GM19035 (cell line): ENCODE results near the gene PPM1B.
"Not testable (repeated sequence)": the region's sequence is repeated elsewhere in the genome, so short reads cannot be mapped to it uniquely, and the experiment has no call there.

Source experiments
- ATAC-seq: cut with Tn5 transposase; IDR thresholded peaks from one replicate; pipeline ENCODE4 v1.9.1; 2021; ENCODE audit not compliant: unreplicated experiment

The PPM1B gene

DNA sequence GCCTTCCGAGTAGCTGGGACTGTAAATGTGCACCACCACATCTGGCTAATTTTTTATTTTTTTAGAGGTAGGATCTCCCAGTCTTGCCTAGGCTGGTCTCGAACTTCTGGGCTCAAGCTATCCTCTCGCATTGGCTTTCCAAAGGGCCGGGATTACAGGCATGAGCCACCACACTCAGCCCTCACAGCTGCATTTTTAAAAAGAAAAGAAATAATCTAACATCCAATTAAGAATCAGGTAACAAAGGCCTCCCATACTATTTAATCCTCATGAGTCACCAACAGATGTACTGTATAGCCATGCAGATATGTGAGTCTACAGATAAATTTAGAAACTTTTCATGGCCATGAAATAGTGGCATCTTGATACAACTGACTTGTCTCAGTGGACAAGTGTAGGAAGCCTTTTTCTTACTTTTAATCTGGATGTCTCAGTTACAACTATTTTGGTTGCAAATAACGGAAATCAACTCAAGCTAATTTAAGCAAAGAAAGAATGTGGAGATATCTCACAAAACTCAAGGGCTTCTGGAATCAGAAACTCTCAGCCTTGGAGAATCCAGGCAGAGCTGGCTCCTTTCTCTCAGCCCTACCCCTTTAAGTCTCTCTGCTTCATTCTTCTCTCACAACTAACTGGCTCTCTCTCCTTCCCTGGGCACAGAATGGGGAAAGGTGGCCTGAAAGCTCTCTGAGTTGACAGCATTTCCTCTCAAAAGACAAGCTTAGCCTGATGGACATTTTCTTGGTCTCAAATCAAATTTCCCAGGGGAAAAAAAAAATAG is 12.8 kb upstream of the PPM1B start:
- ATAC-seq = no peak

GRCh38 chr2:44163777-44164176 is 4.9 kb upstream of the PPM1B start:
- ATAC-seq = no peak

GRCh38 chr2:44164617-44165016 is 4.1 kb upstream of the PPM1B start:
- ATAC-seq = no peak

GRCh38 chr2:44166096-44166495 is 2.6 kb upstream of the PPM1B start:
- ATAC-seq = no peak

DNA sequence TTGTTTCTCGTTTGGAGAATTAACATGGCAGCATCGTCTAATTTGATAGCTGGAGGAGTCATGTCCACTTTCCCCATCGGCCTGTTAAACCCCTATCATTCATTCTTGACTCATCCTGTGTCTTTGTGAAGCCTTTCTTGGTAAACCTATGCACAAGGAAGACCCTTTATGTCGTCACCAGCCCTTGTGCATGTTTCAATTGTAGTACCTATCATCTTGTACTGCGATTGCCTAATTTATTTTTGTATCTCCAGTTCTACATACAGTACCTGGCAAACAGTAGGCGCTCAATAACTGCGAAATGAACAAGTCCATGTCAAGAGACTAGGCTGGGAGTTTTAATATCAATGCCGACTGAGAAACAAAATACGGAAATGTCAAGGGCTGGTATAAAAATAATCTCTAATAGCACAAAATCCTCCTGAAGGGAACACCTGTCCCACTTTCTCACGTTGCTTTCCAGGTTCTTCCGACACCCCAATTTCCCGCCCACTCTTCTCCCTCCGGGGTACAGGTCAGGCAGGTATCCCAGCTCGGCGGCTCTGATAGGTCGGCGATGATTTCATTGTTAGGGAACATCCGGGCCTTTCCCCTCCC is 1.3 kb upstream of the PPM1B start:
- ATAC-seq = no peak

GRCh38 chr2:44167908-44168680 is 581 bp upstream of the PPM1B start:
- peak; percentile 84 for ATAC-seq

DNA sequence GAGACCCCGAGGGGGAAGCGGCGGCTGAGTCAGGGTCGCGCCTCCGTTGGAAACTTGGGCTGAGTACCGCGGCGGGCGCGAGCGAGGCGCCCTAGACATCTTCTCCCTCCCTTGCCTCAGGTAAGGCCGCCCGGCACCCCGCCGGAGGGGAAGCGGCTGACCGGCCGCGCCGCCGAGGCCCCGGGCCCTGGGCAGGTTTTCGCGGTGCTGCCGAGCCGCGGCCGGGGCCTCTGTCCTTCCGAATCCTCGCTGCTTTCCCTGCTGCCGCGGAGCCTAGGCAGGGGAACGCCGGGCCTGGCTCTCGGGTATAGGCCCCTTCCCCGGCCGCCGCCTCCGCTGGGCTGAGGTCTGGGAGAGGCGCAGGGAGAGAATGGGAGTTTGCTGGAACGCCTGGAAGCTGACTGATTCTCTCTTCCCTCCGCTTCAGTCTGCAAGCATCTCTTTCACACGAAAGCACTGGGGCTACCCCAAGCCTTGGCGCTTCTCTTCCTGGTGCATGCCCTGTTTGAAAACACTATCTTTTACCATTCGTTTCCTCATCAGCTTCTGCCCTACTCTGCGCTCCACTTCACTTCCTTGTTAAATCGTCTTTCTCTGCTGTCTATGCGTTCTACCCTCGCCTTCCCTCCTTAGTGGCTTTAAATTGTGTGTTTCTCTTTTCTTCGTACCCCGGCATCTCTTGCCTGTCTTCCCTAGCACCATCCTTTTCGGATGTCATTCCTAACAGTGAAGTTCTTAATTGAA is 652 bp downstream of the PPM1B start:
- peak; percentile 12 for ATAC-seq

DNA sequence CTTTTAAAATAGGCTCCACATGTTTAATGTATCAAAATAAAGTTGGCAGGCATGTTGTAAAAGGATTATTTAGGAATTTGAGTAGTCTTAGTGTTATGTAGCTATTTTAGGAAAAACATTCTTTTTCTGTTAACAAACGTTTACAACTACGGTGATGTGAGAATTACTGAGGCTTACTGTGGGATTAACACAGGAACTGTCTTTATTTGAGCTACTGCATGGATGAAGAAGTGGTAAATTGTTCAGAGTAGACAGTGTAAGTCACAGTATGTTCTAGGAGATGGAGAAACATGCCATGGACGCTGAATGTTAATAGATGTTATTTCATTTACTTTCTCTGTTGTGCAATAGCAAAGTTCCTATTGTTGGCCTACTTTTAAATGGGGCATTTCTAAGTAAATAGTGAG is 1.6 kb downstream of the PPM1B start:
- no peak for ATAC-seq

- no peak for ATAC-seq
Measured at GRCh38 chr2:44171018-44171417, 2.3 kb downstream of the PPM1B start.

DNA sequence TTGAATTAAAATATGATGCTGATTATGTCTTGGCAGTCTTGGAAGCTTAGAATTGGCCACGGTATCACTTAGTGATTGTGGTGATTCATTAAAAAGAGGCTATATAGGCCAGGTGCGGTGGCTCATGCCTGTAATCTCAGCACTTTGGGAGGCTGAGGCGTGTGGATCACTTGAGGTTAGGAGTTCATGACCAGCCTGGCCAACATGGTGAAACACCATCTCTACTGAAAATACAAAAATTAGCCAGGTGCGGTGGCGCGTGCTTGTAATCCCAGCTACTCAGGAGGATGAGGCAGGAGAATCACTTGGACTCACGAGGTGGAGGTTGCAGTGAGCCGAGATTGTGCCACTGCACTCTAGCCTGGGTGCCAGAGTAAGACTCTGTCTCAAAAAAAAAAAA is 2.8 kb downstream of the PPM1B start:
- not testable (repeated sequence) for ATAC-seq

- ATAC-seq = no peak
Measured at GRCh38 chr2:44172576-44172975, 3.9 kb downstream of the PPM1B start.

GRCh38 chr2:44178950-44179349 is 10.3 kb downstream of the PPM1B start:
- ATAC-seq = no peak

DNA sequence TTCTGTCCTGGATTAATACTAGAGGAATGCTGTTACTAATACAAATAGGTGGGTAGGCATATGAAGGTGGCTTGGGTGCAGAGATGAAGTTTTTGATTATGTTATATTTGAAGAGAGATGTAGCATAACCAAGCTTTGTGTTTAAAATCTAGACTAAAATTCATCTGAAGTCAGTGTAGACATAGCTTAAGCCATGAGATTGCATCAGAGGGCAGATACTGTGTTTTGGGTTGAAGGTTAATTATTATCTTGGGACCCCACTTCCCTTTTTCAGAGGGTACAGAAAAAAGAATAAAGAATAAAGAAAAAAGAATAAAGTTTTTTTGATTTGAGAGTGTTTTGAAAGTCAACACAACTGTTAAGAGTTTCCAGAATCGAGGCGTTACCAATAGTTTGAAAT is 13.0 kb downstream of the PPM1B start:
- ATAC-seq = no peak

DNA sequence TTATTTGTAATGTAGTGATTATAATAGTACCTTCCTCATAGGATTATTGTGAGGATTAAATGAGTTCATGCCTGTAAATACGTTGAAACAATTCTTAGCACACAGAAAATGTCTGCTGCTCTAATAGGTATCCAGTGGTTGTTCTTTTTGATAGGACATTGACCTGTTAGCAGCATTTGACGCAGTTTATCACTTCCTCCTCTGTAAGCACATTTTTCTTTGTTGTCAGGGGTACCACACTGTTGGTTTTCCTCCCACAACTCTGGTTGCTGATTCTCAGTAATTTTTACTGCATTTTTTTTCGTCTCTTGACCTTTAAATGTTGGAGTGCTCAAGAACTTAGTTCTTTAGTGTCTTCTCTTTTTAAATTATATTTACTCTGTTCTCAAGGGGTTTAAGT is 15.4 kb downstream of the PPM1B start:
- ATAC-seq = no peak

- no peak for ATAC-seq
Measured at GRCh38 chr2:44186810-44187209, 18.1 kb downstream of the PPM1B start.

DNA sequence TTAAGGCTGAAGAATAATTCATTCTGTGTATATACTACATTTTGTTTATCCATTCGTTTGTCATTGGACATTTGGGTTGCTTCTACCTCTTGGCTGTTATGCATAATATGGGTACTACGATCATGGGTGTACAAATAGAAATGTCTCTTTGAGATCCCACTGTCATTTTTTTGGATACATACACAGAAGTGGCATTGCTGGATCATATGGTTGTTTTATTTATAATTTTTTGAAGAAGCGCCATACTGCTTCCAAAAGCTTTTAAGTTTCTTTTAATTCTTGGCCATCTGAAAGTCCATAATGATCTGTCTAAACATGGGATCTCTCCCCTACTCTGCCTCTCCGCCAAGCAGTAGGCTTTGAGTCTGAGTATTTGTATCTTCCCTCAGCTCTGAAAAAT is 18.6 kb downstream of the PPM1B start:
- ATAC-seq = no peak

DNA sequence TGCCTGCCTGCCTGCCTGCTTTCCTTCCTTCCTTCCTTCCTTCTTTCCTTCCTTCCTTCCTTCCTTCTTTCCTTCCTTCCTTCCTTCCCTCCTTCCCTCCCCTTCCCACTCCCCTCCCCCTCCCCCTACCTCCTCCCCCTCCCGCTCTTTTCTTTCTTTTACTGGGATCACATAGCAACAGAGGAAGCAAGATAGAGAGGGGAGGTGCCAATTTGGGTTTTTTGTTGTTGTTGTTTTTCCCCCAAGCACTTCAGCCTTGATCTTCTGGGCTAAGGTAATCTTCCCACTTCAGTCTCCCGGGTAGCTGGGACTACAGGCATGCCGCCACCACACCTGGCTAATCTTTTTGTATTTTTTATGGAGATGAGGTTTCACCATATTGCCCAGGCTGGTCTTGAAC is 20.0 kb downstream of the PPM1B start:
- ATAC-seq = no peak

- no peak for ATAC-seq
Measured at GRCh38 chr2:44189104-44189503, 20.4 kb downstream of the PPM1B start.

GRCh38 chr2:44190526-44190925 is 21.9 kb downstream of the PPM1B start:
- no peak for ATAC-seq

- ATAC-seq = peak; percentile 90
Measured at GRCh38 chr2:44191739-44192138, 23.1 kb downstream of the PPM1B start.

DNA sequence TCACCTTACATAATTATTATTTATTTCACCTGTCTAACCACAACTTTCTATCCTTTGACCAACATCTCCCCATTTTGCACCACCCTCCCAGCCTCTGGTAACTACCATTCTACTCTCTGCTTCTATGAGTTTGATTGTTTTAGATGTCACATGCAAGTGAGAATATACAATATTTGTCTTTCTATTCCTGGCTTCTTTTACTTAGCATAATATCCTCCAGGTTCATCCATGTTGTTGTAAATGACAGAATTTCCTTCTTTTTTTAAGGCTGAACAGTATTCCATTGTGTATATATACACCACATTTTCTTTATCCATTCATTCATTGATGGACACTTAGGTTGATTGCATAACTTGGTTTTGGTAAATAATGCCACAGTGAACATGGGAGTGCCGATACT is 24.0 kb downstream of the PPM1B start:
- ATAC-seq = no peak
